Activated CD4-positive, alpha-beta T cell treated with anti-CD3 and anti-CD28 coated beads for 24 hours (primary cell): ENCODE results near the gene IFT80.
A peak's percentile ranks its signal among the peaks of the same experiment; 100 is the strongest.

ENCODE experiments used
- DNase-seq, 2 donors: peaks; one replicate each; pipeline ENCODE4 v3.0.0-alpha.2; 2020; ENCODE audit warnings: low read depth in 2 of 2

Gene IFT80

DNA sequence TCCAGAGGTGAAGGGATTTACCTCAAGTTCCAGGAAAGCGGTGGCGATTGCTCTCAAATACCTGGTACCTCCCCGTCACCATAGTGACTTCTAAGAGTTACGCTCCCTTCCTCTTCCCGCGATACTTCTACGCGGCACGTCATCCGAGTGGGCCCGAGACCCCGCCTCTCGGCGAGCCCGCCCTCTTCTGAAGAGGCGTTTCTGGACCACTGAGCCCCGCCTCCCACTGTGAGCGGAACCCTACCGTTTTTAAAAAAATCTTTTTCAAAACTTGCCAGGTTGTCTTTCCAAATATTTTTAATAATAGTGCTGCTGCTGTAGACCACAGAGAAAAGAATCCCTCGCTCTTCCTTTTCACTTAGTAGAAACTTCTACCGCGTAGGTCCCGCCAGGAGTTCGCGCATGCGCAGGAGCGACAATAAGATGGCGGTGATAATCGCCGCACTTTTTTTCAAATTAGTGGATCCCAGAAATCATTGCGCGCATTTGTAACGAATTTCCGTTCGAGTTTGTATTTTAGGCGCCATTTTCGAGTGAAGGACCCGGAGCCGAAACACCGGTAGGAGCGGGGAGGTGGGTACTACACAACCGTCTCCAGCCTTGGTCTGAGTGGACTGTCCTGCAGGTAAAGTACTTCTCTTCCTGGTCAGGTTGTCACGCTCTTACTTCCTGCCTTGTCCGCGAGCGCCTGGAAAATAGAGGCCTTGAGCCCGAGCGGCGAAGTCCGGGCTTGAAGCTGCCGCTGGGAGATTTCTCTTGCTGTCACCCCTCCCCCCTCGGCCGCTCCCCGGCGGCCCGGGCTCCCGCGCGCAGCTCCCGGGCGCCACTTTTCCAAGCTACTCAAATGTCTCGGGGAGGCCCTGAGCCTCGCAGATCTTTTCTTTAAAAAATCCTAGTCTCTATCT is at the start of gene IFT80, which contains the start of gene SMC4:
Gene IFT80 (minus strand): TSS at position 101 of the 905 bp plus-strand sequence. CDS start 14,625 bp downstream, outside the sequence.
Gene SMC4 (plus strand): TSS at position 526 of the 905 bp plus-strand sequence. CDS start 1,177 bp downstream, outside the sequence.
- DNase-seq, result peak; percentile 88 to 91

DNA sequence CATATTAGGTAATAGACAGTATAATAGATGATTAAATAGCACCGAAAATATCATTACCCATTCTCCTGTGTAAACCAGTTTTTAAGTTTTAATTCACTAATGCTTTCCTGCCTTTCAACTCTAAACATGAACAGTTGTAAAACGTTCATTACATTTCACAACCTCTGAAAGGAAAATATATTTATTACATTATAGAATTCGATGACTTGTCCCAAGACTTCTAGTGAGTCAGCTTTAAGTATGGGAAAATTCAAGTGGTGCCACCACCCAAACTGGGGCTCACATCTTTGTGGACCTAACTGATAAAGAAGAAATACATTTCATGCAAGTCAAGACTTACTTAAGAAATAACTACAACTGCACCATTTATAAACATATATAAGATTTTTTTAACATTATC is 48.5 kb upstream of the IFT80 start:
- no peak for DNase-seq

DNA sequence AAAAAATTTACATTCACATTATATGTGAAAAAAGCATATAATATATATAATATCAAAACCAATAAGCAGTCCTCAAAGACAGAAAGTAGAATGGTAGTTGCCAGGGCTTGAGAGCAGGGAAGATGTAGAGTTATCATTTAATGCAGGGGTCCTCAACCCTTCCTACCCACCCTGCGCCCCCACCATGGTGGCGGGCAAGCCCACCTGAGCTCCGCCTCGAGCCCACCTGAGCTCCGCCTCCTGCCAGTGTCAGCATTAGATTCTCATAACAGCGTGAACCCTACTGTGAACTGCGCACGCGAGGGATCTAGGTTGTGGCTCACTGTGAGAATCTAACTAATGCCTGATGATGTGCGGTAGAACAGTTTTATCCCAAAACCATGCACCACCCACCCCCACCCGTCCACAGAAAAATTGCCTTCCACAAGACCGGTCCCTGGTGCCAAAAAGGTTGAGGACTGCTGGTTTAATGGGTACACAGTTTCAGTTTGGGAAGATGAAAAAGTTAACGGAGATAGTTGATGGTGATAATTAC is 47.6 kb upstream of the IFT80 start:
- no peak for DNase-seq

DNA sequence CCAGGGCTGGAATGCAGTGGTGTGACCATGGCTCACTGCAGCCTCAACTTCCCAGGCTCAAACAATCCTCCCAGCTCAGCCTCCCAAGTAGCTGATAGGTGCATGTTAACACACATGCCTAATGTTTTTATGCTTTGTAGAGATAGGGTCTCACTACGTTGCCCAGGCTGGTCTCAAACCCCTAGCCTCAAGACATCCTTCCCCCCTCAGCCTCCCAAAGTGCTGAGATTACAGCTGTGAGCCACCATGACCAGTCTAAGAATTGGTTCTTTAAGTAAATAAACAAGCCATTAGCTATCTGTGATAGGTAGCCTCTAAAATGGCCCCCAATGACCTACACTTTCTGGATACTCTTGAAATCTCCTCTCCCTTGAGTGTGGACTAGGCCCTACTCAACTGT is 46.8 kb upstream of the IFT80 start:
- DNase-seq, result no peak

DNA sequence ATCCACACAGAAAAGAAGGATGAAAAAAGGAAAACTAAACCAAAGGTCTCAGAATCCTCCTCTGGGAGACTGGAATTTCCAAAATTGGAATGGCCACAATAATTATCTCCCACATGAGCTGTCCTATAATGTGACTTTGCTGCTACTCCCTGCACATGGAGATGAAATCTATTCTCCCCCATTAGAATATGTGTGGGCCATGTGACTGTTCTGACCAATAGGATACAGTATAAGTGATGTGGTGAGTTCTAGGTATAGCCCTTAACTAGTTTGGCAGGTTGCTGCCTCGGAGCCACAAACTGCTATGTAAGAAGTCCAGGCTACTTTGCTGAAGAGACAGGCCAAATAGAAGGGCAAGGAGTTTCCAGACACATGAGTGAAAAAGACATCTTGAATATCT is 45.4 kb upstream of the IFT80 start:
- DNase-seq, result no peak

DNA sequence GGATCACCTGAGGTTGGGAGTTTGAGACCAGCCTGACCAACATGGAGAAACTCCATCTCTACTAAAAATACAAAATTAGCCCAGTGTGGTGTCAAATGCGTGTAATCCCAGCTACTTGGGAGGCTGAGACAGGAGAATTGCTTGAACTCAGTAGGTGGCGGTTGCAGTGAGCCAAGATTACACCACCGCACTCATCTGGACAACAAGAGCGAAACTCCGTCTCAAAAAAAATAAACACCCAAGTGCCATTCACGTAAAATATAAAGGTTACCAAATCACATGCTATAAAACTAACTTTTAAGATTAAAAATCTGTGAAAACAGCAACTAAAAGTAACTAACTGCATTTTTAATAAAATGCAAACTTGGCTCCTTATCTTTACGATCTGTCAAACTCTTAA is 41.7 kb upstream of the IFT80 start:
- DNase-seq, result no peak

DNA sequence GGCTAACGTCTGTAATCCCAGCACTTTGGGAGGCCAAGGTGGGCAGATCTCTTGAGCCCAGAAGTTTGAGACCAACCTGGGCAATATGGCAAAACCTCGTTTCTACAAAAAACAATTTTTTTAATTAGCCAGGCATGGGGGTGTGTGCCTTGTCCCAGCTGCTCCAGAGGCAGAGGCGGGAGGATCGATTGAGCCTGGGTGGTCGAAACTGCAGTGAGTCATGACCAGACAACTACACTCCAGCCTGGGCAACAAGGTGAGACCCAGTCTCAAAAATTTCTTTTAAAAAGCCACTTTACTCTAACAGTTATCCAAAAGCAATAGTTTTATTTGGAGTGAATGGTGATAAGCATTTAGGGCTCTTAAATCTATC is 38.0 kb upstream of the IFT80 start:
- DNase-seq, result no peak

DNA sequence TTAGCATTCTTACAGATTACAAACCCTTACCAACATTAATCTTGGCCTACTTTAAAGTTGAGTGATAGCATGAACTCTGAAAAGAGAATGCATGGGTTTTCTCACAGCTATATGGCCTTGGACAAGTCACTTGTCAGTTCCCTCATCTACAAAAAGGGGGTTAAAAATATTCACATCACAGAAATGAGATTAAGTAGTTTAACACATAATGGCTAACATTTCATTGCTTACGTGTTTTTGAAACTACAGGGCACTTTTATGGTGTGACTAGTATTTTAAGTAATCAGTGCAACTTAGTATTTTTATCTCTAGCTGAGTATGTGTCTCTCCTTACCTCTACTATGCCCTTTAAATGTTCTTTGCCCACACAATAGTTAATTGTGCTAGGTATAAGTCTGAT is 36.7 kb upstream of the IFT80 start:
- no peak for DNase-seq

DNA sequence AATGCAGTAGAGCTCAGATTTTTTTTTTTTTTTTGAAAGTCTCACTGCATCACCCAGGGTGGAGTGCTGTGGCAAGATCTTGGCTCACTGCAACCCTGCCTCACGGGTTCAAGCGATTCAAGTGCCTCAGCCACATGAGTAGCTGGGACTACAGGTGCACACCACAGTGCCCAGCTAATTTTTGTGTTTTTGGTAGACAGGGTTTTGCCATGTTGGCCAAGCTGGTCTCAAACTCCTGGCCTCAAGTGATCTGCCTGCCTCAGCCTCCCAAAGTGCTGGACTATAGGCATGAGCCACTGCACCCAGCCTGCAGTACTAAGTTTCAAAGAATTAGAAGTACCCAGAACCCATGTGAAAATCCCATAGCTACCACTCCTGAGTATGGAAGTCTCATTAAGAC is 36.1 kb upstream of the IFT80 start:
- no peak for DNase-seq

DNA sequence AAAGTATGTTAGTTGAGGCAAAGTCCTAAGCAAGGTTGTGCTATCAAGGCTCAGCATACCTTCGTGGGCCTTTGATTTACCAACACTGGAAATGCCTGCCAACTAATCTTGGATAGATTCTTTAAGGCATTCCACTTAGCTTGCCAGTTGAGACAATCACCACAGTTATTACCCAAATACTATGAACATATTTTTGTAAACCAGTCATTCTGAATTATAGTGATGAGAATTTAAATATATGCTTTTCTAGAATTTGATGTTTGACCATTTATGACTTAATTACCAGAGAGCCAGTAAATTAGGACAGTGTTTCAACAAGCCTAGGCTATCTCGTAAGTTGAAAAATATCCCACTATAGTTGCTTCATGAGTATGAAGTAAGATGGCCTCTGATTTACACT is 35.0 kb upstream of the IFT80 start:
- DNase-seq, result no peak

DNA sequence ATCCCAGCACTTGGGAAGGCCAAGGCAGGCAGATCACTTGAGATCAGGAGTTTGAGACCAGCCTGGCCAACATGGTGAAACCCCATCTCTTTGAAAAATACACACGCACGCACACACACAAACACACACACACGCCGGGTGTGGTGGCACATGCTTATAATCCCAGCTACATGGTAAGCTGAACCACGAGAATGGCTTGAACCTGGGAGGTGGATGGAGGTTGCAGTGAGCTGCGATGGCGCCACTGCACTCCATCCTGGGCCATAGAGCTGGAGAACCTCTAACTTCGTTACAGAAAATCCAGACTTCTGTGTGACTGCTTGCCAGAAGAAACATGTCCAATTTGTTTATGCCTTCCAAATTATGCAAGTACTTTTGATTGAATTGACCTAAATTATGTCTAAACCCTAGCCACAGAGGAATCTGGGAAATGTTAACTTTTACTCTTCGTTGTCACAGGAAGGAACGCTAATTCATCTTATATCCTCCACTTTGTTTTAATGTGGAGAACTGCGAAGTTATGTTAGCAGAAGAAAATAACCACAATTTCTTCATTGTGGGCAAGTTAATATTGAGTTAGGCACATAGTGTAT is 28.9 kb upstream of the IFT80 start:
- DNase-seq, result no peak

DNA sequence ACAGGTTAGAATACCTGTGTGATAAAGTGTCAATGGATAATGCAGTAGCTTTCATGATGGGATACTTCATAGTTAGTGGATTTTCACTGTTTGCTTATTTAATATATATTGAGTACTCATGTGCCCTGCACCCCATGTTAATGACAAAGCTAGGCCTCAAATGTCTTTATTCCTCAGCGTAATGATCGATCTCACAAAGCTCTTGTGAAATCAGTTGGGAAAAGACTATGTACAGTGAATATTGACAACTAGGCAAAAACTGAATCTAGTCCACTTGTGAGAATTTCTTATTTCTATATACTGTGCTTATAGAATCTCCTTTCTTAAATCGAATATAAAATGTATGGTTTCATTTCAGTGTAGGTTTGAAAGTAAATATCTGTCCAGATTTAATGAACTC is 18.3 kb upstream of the IFT80 start:
- no peak for DNase-seq

DNA sequence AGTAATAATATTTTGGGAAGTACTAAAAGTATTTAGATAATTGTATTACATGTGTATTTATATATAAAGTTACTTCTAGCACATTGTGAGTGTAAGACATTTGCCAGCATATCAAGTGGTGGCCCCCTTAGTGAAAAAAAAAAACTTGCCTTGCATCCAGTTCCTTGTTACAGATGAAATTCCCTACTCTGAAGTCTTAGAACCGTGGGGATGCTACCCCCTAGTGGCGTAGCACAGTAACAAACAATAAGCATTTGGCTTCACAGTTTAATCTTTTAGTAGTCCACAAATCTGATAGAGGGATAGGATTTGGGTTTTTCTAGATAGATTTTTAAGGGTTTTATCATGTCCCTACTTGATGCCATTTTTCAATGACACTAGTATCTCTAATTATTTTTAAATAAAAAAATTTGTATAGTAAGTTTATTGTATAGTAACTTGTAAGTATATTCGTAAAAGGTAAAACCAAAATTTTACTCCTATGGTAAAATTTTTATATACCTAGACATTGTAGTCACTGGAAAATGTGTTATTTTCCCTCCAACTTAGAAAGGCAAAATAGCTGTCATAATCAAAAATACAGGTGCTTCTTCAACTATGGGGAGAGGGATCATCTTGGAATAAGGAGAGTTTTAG is 14.7 kb upstream of the IFT80 start:
- DNase-seq, result peak; percentile 36 to 50

DNA sequence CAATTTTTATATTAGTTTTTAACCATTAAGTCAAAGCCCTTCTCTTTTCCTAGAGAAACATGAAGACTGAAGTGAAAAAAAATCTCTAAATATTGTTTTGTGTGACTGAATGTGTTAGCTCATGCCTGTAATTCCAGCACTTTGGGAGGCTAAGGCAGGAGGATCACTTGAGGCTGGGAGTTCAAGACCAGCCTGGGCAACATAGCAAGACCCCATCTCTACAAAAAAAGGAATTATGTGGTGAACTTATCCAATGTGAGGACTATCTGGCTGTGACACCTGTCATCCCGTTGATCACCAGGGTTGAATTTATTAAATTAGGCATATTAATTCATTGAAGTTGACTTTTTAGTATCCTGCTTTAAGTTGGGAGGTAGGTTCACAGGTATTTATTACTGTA is 13.5 kb upstream of the IFT80 start:
- no peak for DNase-seq

DNA sequence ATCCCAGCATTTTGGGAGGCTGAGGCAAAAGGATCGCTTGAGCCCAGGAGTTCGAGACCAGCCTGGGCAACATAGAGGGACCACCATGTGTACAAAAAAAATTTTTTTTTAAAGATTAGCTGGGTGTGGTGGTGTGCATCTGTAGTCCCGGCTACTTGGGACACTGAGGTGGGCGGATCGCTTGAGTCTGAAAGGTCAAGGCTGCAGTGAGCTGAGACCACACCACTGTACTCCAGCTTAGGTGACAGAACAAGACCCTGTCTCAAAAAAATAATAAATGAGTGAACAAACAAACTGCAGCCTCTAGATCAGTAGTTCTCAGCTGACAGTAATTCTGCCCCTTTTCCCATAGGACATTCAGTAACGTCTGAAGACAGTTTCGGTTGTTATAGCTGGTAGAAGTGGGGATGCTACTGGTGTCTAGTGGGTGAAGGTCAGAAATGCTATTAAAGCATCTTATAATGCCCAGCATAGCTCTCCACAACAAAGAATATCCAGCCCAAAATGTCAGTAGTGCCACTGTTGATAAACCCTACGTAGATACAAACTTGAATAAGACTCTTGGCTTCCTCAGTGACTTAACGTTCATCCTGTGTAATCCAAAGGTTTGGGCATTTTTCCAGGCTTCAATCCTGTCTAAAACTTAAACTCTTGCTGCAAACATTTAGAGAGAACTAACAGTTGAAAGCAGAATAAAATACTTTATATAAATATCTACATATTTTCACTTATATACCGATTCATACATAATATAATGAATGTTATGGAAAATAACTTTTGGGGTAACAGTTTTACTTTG is 11.0 kb upstream of the IFT80 start:
- DNase-seq, result no peak

DNA sequence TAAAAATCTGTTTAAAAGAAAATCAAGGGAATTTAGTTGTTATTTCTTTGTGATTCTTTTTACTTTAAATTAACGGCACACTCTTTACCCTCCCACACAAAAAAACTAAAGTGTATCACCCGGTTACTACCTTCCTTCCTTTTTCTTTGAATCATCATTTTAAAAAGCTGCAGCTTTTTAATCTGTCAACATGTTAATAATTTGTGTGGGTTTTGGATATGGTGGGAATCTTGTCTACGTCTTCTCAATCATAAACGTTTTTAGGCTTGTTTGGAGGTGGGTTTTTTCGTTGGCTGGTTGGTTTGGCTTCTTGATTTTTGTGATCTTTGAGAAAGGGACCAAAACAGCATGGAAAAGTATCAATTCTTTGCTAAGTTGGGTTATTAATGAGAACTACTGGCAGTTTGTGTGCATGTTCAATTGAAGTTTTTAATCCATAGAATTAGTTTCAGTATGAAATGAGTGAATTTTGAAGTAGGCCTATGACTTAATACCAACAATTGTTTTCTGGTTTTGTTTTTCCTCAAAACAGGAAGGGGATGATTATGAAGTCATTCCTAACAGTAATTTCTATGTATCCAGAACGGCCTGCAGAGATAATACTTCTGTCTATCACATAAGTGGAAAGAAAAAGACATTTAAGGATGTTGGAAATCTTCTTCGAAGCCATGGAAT is 4.9 kb upstream of the IFT80 start:
- DNase-seq, result no peak

DNA sequence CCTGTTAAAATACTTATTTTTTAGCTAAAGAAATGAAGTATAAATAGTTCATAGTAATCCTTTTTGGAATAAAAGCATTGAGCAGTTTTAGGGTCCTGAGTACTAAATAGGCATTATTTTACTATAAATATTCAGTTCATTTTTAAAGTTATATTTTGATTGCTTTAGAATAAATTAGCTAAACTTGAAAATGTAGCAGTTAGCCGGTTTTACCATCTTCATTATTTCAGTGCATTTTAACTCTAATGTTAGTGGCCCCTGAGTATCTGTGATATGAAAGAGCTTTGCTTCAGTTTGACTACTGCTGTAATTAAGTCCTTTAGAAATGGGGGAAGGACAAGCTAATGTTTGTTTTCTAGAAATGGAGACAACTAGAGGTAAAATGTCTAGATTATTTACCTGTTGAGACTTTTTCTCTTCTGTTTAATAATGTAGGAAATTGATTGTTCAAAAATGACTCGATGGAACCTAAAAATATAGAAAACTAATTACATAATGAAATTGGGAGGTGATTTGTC is 4.1 kb upstream of the IFT80 start:
- DNase-seq, result no peak

DNA sequence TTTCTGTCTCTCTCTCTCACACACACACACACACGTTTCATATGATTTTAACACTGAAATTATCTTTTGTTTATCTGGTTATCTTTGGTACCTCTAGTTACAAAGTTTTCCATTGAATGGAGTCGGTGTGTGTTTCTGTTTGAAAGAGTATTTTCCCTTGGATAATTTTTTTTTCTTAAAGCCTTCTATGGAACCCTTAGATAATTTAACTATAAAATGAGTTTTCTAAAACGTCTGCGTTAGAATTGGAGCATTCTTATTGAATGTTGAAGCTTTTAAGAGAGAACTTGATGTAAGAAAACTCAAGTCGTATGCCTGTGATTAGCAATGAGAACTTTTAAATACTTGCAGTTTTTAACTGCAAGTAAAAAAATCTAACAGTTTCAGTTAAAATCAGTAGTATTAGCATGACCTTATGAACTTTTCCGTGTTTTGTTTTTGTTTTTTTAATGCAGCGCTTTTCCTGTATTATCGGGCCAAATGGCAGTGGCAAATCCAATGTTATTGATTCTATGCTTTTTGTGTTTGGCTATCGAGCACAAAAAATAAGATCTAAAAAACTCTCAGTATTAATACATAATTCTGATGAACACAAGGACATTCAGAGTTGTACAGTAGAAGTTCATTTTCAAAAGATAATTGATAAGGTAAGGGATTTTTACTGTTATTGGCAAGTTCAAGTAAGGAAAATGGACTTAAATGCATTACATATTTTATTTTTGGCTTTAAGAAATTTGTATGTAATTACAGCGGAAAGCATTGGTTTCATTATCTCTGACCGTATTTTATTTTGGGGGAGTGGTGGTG is 3.4 kb upstream of the IFT80 start:
- no peak for DNase-seq

DNA sequence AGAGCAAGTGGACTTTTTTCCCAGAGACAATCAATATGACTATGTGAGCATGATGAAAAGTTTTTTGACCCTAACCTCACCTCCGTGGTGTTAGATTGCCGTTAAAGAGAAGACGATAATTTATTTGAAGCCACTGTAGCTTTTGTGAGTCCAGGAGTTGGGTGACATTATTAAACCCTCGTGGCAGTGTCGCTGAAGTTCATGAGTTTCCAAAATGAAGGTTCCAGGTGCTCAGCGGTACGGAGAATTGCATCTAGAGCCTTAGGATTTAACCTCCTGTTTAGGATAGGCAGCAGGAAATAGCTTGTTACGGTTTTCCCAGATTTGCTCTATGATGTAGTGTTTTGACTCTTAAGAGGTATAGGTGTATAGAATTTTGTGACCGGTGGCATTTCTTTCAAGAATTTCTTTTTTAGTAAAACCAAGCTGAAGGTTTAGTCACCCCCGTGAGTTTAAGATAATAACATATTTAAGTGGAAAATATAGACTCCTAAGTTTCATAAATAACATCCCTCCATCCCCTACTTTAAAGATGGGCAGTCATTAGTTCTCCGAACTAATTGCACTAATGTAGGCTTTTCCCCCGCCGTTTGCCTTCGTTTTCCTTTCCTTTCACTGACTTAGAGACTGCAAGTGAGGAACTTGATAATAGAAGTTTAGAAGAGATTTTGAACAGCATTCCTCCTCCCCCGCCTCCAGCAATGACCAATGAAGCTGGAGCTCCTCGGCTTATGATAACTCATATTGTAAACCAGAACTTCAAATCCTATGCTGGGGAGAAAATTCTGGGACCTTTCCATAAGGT is 2.5 kb upstream of the IFT80 start:
- no peak for DNase-seq
